HG03175 (cell line): ENCODE data around the gene TLR5.
A peak's percentile ranks its signal among the peaks of the same experiment; 100 is the strongest.

Source experiments
- ATAC-seq: cut with Tn5 transposase; IDR thresholded peaks from one replicate; pipeline ENCODE4 v1.9.1; 2021; ENCODE audit warnings: mild to moderate bottlenecking, moderate library complexity; ENCODE audit not compliant: unreplicated experiment

Gene TLR5

GRCh38 chr1:223110952-223111351 is 32.1 kb downstream of the TLR5 start:
- no peak for ATAC-seq

GRCh38 chr1:223109581-223110026 is 33.4 kb downstream of the TLR5 start:
- no peak for ATAC-seq

- no peak for ATAC-seq
Measured at GRCh38 chr1:223106856-223107255, 36.2 kb downstream of the TLR5 start.

- ATAC-seq, result no peak
Measured at GRCh38 chr1:223105568-223105967, 37.5 kb downstream of the TLR5 start.

GRCh38 chr1:223102797-223103533 is 40.1 kb downstream of the TLR5 start:
- ATAC-seq, result no peak

- ATAC-seq, result no peak
Measured at GRCh38 chr1:223097713-223098112, 45.3 kb downstream of the TLR5 start.

- ATAC-seq, result no peak
Measured at GRCh38 chr1:223095870-223096269, 47.2 kb downstream of the TLR5 start.

- ATAC-seq, result no peak
Measured at GRCh38 chr1:223091896-223092295, 51.2 kb downstream of the TLR5 start.

GRCh38 chr1:223089250-223089649 is 53.8 kb downstream of the TLR5 start:
- ATAC-seq, result no peak

GRCh38 chr1:223088713-223089240 is 54.3 kb downstream of the TLR5 start:
- no peak for ATAC-seq

GRCh38 chr1:223087291-223088255 is 55.5 kb downstream of the TLR5 start:
- no peak for ATAC-seq

- ATAC-seq, result no peak
Measured at GRCh38 chr1:223084464-223084866, 58.6 kb downstream of the TLR5 start.

GRCh38 chr1:223083831-223084230 is 59.2 kb downstream of the TLR5 start:
- no peak for ATAC-seq

- ATAC-seq, result no peak
Measured at GRCh38 chr1:223082914-223083313, 60.1 kb downstream of the TLR5 start.

- peak; percentile 98 for ATAC-seq
Measured at GRCh38 chr1:223081181-223081994, 61.7 kb downstream of the TLR5 start.

GRCh38 chr1:223079498-223079897 is 63.5 kb downstream of the TLR5 start:
- no peak for ATAC-seq

- no peak for ATAC-seq
Measured at GRCh38 chr1:223077247-223077833, 65.7 kb downstream of the TLR5 start.

- no peak for ATAC-seq
Measured at GRCh38 chr1:223076362-223076761, 66.7 kb downstream of the TLR5 start.

- no peak for ATAC-seq
Measured at GRCh38 chr1:223075834-223076233, 67.2 kb downstream of the TLR5 start.
